ENCODE measurements around the gene MEP1B.

MEP1B gene

GRCh38 chr18:32258148-32258547 lies 68.3 kb downstream of the MEP1B start:
- Mint-ChIP-seq H3K9me3 (no peaks in the 10 kb centered on the region), H3K27me3 (peaks cover 74% of the 10 kb centered on the region), H3K4me3 (no peak overlapping the region), H3K36me3 (ENCODE audit: insufficient read depth) (no peaks in the 10 kb centered on the region), H3K4me1 (no peaks in the 10 kb centered on the region), H3K27ac (ENCODE audit: low read depth) (no peak overlapping the region)
- DNase-seq (ENCODE audit: low spot score in 2 of 2): no peak
- ATAC-seq (replicated peaks; ENCODE audit: extremely low read depth, poor library complexity, severe bottlenecking): no peak

GRCh38 chr18:32258558-32259204 lies 68.8 kb downstream of the MEP1B start:
- Mint-ChIP-seq H3K4me3 (no peak overlapping the region), H3K27ac (ENCODE audit: low read depth) (no peak overlapping the region), H3K4me1 (no peaks in the 10 kb centered on the region), H3K9me3 (no peaks in the 10 kb centered on the region), H3K36me3 (ENCODE audit: insufficient read depth) (no peaks in the 10 kb centered on the region), H3K27me3 (peaks cover 74% of the 10 kb centered on the region)
- ATAC-seq (replicated peaks; ENCODE audit: extremely low read depth, poor library complexity, severe bottlenecking): no peak
- no peak for DNase-seq (ENCODE audit: low spot score in 2 of 2)

- Mint-ChIP-seq H3K4me1 (no peaks in the 10 kb centered on the region), H3K36me3 (ENCODE audit: insufficient read depth) (no peaks in the 10 kb centered on the region), H3K27ac (ENCODE audit: low read depth) (no peak overlapping the region), H3K27me3 (peaks cover 80% of the 10 kb centered on the region), H3K4me3 (no peak overlapping the region), H3K9me3 (no peaks in the 10 kb centered on the region)
- DNase-seq (ENCODE audit: low spot score in 2 of 2) (no peak), ATAC-seq (replicated peaks; ENCODE audit: extremely low read depth, poor library complexity, severe bottlenecking) (no peak)
Measured at GRCh38 chr18:32259553-32259952, 69.7 kb downstream of the MEP1B start.

- Mint-ChIP-seq H3K27ac (ENCODE audit: low read depth) (no peak overlapping the region), H3K27me3 (peaks cover 75% of the 10 kb centered on the region), H3K36me3 (ENCODE audit: insufficient read depth) (no peaks in the 10 kb centered on the region)
Measured at GRCh38 chr18:32261003-32261402, 71.2 kb downstream of the MEP1B start.

GRCh38 chr18:32262092-32262491 lies 72.3 kb downstream of the MEP1B start:
- no peaks in the 10 kb centered on the region for H3K36me3 Mint-ChIP-seq (ENCODE audit: insufficient read depth)
- ATAC-seq (replicated peaks; ENCODE audit: extremely low read depth, poor library complexity, severe bottlenecking) (no peak), DNase-seq (ENCODE audit: low spot score in 2 of 2) (no peak)
- no peaks in the 10 kb centered on the region for H3K4me1 Mint-ChIP-seq
- no peak overlapping the region for H3K4me3 Mint-ChIP-seq
- H3K9me3 Mint-ChIP-seq: no peaks in the 10 kb centered on the region
- no peak overlapping the region for H3K27ac Mint-ChIP-seq (ENCODE audit: low read depth)
- H3K27me3 Mint-ChIP-seq: peaks cover 65% of the 10 kb centered on the region

More at GRCh38 chr18:32261003-32261402, 71.2 kb downstream of the MEP1B start:
- DNase-seq (ENCODE audit: low spot score in 2 of 2) (no peak), ATAC-seq (replicated peaks; ENCODE audit: extremely low read depth, poor library complexity, severe bottlenecking) (no peak)
- H3K9me3 Mint-ChIP-seq: no peaks in the 10 kb centered on the region
- no peaks in the 10 kb centered on the region for H3K4me1 Mint-ChIP-seq
- no peak overlapping the region for H3K4me3 Mint-ChIP-seq

GRCh38 chr18:32264401-32264800 lies 74.6 kb downstream of the MEP1B start:
- no peaks in the 10 kb centered on the region for H3K36me3 Mint-ChIP-seq (ENCODE audit: insufficient read depth)
- H3K9me3 Mint-ChIP-seq: no peaks in the 10 kb centered on the region
- H3K27me3 Mint-ChIP-seq: peaks cover 65% of the 10 kb centered on the region
- ATAC-seq (replicated peaks; ENCODE audit: extremely low read depth, poor library complexity, severe bottlenecking) (no peak), DNase-seq (ENCODE audit: low spot score in 2 of 2) (no peak)
- no peaks in the 10 kb centered on the region for H3K4me1 Mint-ChIP-seq
- H3K4me3 Mint-ChIP-seq: no peak overlapping the region
- no peak overlapping the region for H3K27ac Mint-ChIP-seq (ENCODE audit: low read depth)

GRCh38 chr18:32267463-32267862 lies 77.6 kb downstream of the MEP1B start:
- H3K4me1 Mint-ChIP-seq: no peaks in the 10 kb centered on the region
- H3K27me3 Mint-ChIP-seq: peaks cover 68% of the 10 kb centered on the region
- no peak overlapping the region for H3K4me3 Mint-ChIP-seq
- H3K27ac Mint-ChIP-seq (ENCODE audit: low read depth): no peak overlapping the region
- DNase-seq (ENCODE audit: low spot score in 2 of 2) (no peak), ATAC-seq (replicated peaks; ENCODE audit: extremely low read depth, poor library complexity, severe bottlenecking) (no peak)
- H3K9me3 Mint-ChIP-seq: no peaks in the 10 kb centered on the region
- H3K36me3 Mint-ChIP-seq (ENCODE audit: insufficient read depth): no peaks in the 10 kb centered on the region
